GM03348 (cell line): ENCODE measurements around the gene FAM241A.
"Not testable (repeated sequence)": the region's sequence is repeated elsewhere in the genome, so short reads cannot be mapped to it uniquely, and the experiment has no call there.

Experiments
- DNase-seq: peaks from one replicate; pipeline ENCODE4 v3.0.0; 2012; ENCODE audit warnings: low spot score

Gene FAM241A

GRCh38 chr4:112173593-112174558 lies 28.6 kb downstream of the FAM241A start:
- DNase-seq: peak; percentile 17

- DNase-seq: no peak
Observed at GRCh38 chr4:112175840-112176239, 30.6 kb downstream of the FAM241A start.

- DNase-seq: no peak
Observed at GRCh38 chr4:112176596-112176995, 31.3 kb downstream of the FAM241A start.

GRCh38 chr4:112178741-112179140 lies 33.5 kb downstream of the FAM241A start:
- not testable (repeated sequence) for DNase-seq

GRCh38 chr4:112181358-112182000 lies 36.2 kb downstream of the FAM241A start:
- DNase-seq: no peak

- DNase-seq: no peak
Observed at GRCh38 chr4:112182604-112183003, 37.4 kb downstream of the FAM241A start.

- DNase-seq: peak; percentile 11
Observed at GRCh38 chr4:112183252-112183651, 38.0 kb downstream of the FAM241A start.

GRCh38 chr4:112184438-112184837 lies 39.2 kb downstream of the FAM241A start:
- no peak for DNase-seq

GRCh38 chr4:112185334-112185733 lies 40.1 kb downstream of the FAM241A start:
- DNase-seq: no peak

GRCh38 chr4:112185740-112186670 lies 40.8 kb downstream of the FAM241A start:
- DNase-seq: no peak

GRCh38 chr4:112189754-112190153 lies 44.5 kb downstream of the FAM241A start:
- DNase-seq: peak; percentile 33

- no peak for DNase-seq
Observed at GRCh38 chr4:112190684-112191083, 45.4 kb downstream of the FAM241A start.

- DNase-seq: no peak
Observed at GRCh38 chr4:112196461-112196860, 51.2 kb downstream of the FAM241A start.

GRCh38 chr4:112199041-112199440 lies 53.8 kb downstream of the FAM241A start:
- no peak for DNase-seq

- DNase-seq: no peak
Observed at GRCh38 chr4:112201915-112202505, 56.8 kb downstream of the FAM241A start.

GRCh38 chr4:112203593-112203992 lies 58.3 kb downstream of the FAM241A start:
- no peak for DNase-seq

GRCh38 chr4:112206431-112206830 lies 61.2 kb downstream of the FAM241A start:
- DNase-seq: no peak

- not testable (repeated sequence) for DNase-seq
Observed at GRCh38 chr4:112208137-112209095, 63.2 kb downstream of the FAM241A start.

GRCh38 chr4:112210777-112211176 lies 65.5 kb downstream of the FAM241A start:
- peak; percentile 9 for DNase-seq

- no peak for DNase-seq
Observed at GRCh38 chr4:112213091-112213490, 67.8 kb downstream of the FAM241A start.
